Activated CD4-positive, alpha-beta T cell treated with anti-CD3 and anti-CD28 coated beads, Interleukin-2, amount 10 ng/mL, durations not matched to agents 7 days and 5 days (primary cell): ENCODE results near the gene RABGAP1. TPM values are rescaled to one million over a fixed set of nuclear protein-coding genes. Genes with fewer than 3 reads are reported as not detected.

ENCODE experiments used
- CTCF ChIA-PET: fragments of 350-600 bp; sonication (Branson Sonifier 250); formaldehyde crosslinking; loops from one replicate; lab custom pipeline; 2021; ENCODE audit warnings: antibody characterized with exemption; lab: Charles Lee
- POLR2A ChIA-PET: fragments of 350-600 bp; sonication (Branson Sonifier 250); formaldehyde crosslinking; loops from one replicate; lab custom pipeline; 2021; ENCODE audit warnings: antibody characterized with exemption; lab: Charles Lee
- DNase-seq: peaks from one replicate; pipeline ENCODE4 v3.0.0-alpha.2; 2020
- H3K27ac Mint-ChIP-seq: one replicate; pipeline ENCODE4 v1.8.0; 2021; ENCODE audit warnings: mild to moderate bottlenecking, moderate library complexity, mixed read lengths
- H3K27me3 Mint-ChIP-seq: one replicate; pipeline ENCODE4 v1.8.0; 2021; ENCODE audit warnings: mixed read lengths
- H3K36me3 Mint-ChIP-seq: one replicate; pipeline ENCODE4 v1.8.0; 2021; ENCODE audit warnings: low read depth, mixed read lengths
- H3K4me1 Mint-ChIP-seq: one replicate; pipeline ENCODE4 v1.8.0; 2021; ENCODE audit warnings: mixed read lengths
- H3K4me3 Mint-ChIP-seq: one replicate; pipeline ENCODE4 v1.8.0; 2021; ENCODE audit warnings: mild to moderate bottlenecking, moderate library complexity, mixed read lengths
- H3K9me3 Mint-ChIP-seq: one replicate; pipeline ENCODE4 v1.8.0; 2021; ENCODE audit warnings: mixed read lengths
- total RNA-seq, 2 experiments: library from RNA; stranded (reverse); gene quantifications; one replicate each; pipeline ENCODE4 v1.2.3, GENCODE V29; 2021

The RABGAP1 gene
- total RNA-seq, 2 experiments from 2014 or later, result 28.4 to 32.9 TPM

DNA sequence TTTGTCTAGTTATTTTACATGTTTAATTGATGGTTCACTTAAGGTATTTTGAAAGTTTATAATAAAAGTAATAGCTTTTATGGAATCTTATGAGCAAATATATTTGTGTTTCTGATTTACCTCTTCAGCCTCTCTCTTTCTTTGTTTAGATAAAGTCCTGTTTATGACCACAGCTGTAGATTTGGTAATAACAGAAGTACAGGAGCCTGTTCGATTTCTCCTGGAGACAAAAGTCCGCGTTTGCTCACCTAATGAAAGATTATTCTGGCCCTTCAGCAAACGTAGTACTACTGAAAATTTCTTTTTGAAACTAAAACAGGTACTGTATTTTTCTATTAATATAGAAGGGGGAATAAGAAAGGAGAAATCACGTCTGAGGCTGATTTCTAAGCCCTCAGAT, 57.6 kb downstream of the RABGAP1 start:
- no peak overlapping the region for H3K4me3 Mint-ChIP-seq
- ChIA-PET CTCF (no interaction called here), POLR2A (interaction anchor here (0.6 kb wide), 2 partner anchors 9 to 12 kb away, joined by 3 to 4 read pairs; no protein-coding TSS in a partner anchor)
- no peaks in the 10 kb centered on the region for H3K27me3 Mint-ChIP-seq
- no peak overlapping the region for H3K27ac Mint-ChIP-seq
- no peaks in the 10 kb centered on the region for H3K9me3 Mint-ChIP-seq
- peaks cover 5% of the 10 kb centered on the region for H3K4me1 Mint-ChIP-seq
- DNase-seq, result no peak
- peaks cover 17% of the 10 kb centered on the region for H3K36me3 Mint-ChIP-seq

DNA sequence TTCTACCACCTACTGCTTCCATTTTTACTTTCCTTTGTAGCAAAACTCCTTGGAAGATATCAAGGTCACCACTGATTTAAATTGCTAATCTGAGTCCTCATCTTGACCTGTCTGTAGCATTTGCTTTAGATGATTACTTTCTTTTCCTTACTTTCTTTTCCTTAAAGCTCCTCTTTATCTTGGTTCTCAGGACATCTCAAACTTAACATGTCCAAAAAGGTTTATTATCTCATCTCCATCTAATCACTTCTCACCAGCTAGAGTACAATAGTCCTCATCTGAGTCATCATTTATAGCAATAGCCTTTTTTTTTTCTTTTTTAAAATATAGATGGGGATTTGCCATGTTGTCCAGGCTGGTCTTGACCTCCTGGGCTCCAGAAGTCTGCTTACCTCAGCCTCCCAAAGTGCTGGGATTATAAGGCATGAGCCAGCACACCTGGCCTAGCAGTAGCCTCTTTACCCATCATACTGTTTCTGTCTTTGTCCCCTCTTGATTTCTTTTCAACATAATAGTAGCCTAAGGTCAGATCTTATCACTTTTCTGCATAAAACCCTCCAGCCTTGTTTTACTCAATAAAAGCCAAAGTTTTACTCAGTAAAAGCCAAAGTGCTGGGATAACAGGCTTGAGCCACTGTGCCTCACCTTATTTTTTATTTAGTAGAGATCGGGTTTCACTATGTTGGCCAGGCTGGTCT, 59.7 kb downstream of the RABGAP1 start:
- H3K27me3 Mint-ChIP-seq, result no peaks in the 10 kb centered on the region
- DNase-seq, result no peak
- ChIA-PET POLR2A (no interaction called here), CTCF (interaction anchor here (1.0 kb wide), 1 partner anchor 9 kb away, joined by 4 read pairs; no protein-coding TSS in a partner anchor)
- peaks cover 5% of the 10 kb centered on the region for H3K4me1 Mint-ChIP-seq
- peaks cover 17% of the 10 kb centered on the region for H3K36me3 Mint-ChIP-seq
- no peak overlapping the region for H3K27ac Mint-ChIP-seq
- no peaks in the 10 kb centered on the region for H3K9me3 Mint-ChIP-seq
- H3K4me3 Mint-ChIP-seq, result no peak overlapping the region

DNA sequence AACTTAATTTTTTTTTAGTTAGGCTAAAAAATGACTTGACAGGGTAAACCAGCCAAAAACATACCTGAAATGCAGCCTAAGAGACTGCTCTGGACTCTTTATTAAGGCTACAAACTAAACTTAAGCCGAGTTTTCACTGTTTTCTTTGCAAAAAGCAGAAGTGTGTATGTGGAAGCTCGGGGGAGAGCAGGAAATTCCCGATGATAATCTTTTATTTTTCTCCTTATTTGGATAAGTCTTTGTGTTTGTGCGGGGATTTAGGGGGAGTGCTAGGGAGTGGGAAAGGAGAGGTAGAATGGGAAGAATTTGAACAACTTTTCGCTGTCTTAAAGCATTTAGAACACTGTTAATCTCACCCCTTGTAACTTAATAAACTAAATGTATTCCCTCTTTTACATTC, 61.9 kb downstream of the RABGAP1 start:
- Mint-ChIP-seq H3K4me3 (no peak overlapping the region), H3K9me3 (no peaks in the 10 kb centered on the region), H3K27ac (no peak overlapping the region), H3K36me3 (peaks cover 15% of the 10 kb centered on the region), H3K27me3 (no peaks in the 10 kb centered on the region), H3K4me1 (peaks cover 5% of the 10 kb centered on the region)
- ChIA-PET CTCF (no interaction called here), POLR2A (no interaction called here)
- no peak for DNase-seq

DNA sequence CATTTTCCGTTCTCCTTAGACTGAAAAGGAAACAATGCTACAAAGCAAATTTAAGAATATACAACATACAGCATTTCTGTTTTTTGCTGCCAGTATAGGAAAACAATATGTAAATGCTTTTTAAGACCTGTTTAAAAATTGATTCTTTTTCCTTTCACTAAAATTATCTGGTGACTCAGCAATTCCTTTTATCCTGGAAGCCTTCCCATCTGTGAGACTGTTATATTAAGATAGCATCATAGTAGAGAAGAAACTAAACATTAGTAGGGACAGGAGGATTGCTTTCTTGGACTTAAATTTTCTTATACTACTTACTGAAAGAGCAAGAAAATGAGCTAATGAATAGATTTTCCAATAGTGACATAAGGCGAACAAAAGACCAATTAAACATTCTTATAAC, 62.6 kb downstream of the RABGAP1 start:
- ChIA-PET POLR2A (no interaction called here), CTCF (interaction anchor here (0.6 kb wide), 1 partner anchor 461 kb away, joined by 3 read pairs; no protein-coding TSS in a partner anchor)
- H3K4me3 Mint-ChIP-seq, result no peak overlapping the region
- no peaks in the 10 kb centered on the region for H3K9me3 Mint-ChIP-seq
- H3K36me3 Mint-ChIP-seq, result peaks cover 14% of the 10 kb centered on the region
- no peak overlapping the region for H3K27ac Mint-ChIP-seq
- H3K27me3 Mint-ChIP-seq, result no peaks in the 10 kb centered on the region
- no peak for DNase-seq
- peaks cover 5% of the 10 kb centered on the region for H3K4me1 Mint-ChIP-seq

DNA sequence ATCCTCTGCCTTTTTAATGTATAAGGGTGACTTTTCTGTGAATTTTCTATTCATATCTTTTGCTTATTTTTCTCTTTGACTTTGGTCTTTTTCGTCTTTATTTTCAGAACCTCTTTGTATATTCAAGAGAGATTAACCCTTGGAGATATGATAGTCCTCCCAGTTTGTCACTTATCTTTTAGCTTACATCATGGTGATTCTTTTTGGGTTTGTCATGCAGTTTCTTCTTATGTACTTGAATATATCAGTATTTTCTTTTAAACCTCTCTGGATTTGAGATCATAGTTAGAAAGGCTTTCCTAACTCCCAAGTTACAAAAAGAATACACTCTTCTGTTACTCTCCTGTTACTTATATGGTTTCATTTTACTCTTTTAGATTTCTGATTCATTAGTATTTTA, 65.1 kb downstream of the RABGAP1 start:
- Mint-ChIP-seq H3K27me3 (no peaks in the 10 kb centered on the region), H3K4me3 (no peak overlapping the region), H3K4me1 (no peaks in the 10 kb centered on the region), H3K27ac (no peak overlapping the region), H3K9me3 (no peaks in the 10 kb centered on the region), H3K36me3 (peaks cover 9% of the 10 kb centered on the region)
- no peak for DNase-seq
- ChIA-PET CTCF (no interaction called here), POLR2A (no interaction called here)

DNA sequence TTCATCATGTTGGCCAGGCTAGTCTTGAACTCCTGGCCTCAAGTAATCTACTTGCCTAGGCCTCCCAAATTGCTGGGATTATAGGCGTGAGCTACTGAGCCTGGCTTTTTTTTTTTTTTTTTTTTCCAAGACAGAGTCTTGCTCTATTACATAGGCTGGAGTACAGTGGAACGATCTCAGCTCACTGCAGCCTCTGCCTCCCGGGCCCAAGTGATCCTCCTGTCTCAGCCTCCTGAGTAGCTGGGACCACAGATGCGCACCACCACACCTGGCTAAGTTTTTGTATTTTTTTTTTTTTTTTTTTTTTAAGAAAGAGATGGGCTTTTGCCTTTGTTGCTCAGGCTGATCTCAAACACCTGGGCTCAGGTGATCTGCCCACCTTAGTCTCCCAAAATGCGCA, 66.4 kb downstream of the RABGAP1 start:
- Mint-ChIP-seq H3K9me3 (no peaks in the 10 kb centered on the region), H3K27ac (no peak overlapping the region), H3K4me1 (no peaks in the 10 kb centered on the region), H3K36me3 (peaks cover 16% of the 10 kb centered on the region), H3K4me3 (no peak overlapping the region), H3K27me3 (no peaks in the 10 kb centered on the region)
- no peak for DNase-seq
- ChIA-PET CTCF (interaction anchor here (1.1 to 1.5 kb wide), 2 partner anchors 16 to 32 kb away, joined by 6 read pairs; no protein-coding TSS in a partner anchor), POLR2A (interaction anchor here (0.6 to 0.7 kb wide), 2 partner anchors 9 to 85 kb away, joined by 4 read pairs; no protein-coding TSS in a partner anchor)

DNA sequence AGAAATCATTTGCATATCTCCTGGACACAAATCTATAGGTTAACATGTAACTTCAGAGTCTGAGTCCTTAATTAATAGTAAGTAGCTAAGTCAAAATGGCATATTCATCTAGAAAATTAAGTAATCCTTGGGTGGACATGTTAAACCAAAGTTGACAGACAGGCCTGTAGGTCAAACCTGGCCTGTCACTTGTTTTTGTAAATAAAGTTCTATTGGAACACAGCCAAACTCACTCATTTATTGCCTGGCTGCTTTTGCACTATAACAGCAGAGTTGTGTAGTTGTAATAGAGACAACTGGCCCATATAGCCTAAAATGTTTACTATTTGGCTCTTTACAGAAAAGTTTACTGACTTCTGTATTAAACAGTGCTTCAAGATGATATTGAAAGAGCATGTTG, 68.1 kb downstream of the RABGAP1 start:
- ChIA-PET POLR2A (no interaction called here), CTCF (interaction anchor here (0.5 kb wide), 1 partner anchor 1986 kb away, joined by 3 read pairs; no protein-coding TSS in a partner anchor)
- Mint-ChIP-seq H3K36me3 (peaks cover 30% of the 10 kb centered on the region), H3K27me3 (no peaks in the 10 kb centered on the region), H3K4me3 (no peak overlapping the region), H3K27ac (no peak overlapping the region), H3K9me3 (peaks cover 4% of the 10 kb centered on the region), H3K4me1 (no peaks in the 10 kb centered on the region)
- DNase-seq, result no peak

DNA sequence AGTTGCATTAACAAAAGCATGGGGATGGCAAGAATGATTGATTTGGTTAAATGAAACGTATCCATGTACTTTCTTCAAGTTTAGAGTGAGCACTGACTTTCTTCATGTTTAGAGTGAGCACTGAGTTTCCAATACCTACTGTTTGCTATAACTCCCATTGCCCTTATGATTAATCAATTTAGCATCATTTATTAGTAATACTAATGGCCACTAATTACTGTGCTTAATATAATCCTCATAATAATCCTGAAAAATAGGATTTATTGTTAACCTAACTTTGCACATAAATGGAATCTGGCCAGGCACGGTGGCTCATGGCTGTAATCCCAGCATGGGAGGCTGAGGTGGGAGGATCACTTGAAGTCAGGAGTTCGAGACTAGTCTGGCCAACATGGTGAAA, 70.6 kb downstream of the RABGAP1 start:
- Mint-ChIP-seq H3K27me3 (no peaks in the 10 kb centered on the region), H3K4me3 (no peak overlapping the region), H3K4me1 (no peaks in the 10 kb centered on the region), H3K9me3 (peaks cover 9% of the 10 kb centered on the region), H3K27ac (no peak overlapping the region), H3K36me3 (peaks cover 51% of the 10 kb centered on the region)
- no peak for DNase-seq
- ChIA-PET CTCF (no interaction called here), POLR2A (no interaction called here)

DNA sequence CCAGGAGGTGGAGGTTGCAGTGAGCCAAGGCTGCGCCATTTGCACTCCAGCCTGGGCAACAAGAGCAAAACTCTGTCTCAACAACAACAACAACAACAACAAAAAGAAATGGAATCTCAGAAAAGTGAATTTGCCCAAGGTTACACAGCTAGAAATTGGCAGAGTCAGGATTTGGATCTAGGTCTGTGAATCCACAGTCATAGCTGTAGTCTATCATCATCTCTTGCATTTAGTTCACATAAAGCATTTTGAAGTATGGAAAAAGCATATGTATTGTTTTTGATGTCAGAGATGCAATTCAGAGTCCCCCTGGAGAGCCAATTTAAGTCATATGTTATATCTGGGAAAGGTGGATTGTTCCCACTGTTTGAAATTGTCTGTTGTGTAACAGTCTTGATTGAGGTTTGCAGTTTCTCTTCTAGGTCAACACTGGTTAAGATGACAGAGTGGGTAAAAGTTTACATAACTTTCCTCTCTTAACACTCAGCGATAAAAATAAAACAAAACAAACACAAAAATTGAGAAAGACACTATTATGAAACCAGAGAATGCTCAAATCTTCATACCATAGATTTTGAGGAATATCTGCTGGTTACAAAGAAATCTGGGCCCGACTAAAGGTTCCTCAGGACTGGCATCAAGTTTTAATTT, 71.2 kb downstream of the RABGAP1 start:
- Mint-ChIP-seq H3K27me3 (no peaks in the 10 kb centered on the region), H3K9me3 (peaks cover 9% of the 10 kb centered on the region), H3K4me3 (no peak overlapping the region), H3K36me3 (peaks cover 51% of the 10 kb centered on the region), H3K27ac (no peak overlapping the region), H3K4me1 (no peaks in the 10 kb centered on the region)
- POLR2A ChIA-PET, result no interaction called here
- DNase-seq, result no peak
- CTCF ChIA-PET, result no interaction called here

DNA sequence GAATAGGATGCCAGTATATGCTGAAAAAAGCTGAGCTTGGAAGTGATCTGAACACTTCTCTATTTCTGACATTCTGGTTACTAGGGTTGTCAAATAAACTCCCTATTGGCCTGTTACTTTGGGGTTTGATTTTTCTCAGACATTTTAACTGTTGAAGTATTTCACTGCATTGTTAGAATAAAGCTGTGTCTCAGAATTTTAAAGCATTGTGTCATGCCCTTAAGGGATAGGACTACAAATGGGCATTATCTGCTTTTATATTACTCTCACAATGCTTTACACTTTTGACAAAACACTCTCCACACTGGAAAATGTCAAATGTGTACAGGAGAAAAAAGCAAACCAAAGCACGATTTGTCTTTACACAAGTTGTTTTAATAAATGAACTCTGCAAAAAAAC, 75.8 kb downstream of the RABGAP1 start:
- ChIA-PET POLR2A (no interaction called here), CTCF (no interaction called here)
- Mint-ChIP-seq H3K4me1 (no peaks in the 10 kb centered on the region), H3K9me3 (peaks cover 9% of the 10 kb centered on the region), H3K36me3 (peaks cover 53% of the 10 kb centered on the region), H3K27ac (no peak overlapping the region), H3K4me3 (no peak overlapping the region), H3K27me3 (no peaks in the 10 kb centered on the region)
- DNase-seq, result no peak

DNA sequence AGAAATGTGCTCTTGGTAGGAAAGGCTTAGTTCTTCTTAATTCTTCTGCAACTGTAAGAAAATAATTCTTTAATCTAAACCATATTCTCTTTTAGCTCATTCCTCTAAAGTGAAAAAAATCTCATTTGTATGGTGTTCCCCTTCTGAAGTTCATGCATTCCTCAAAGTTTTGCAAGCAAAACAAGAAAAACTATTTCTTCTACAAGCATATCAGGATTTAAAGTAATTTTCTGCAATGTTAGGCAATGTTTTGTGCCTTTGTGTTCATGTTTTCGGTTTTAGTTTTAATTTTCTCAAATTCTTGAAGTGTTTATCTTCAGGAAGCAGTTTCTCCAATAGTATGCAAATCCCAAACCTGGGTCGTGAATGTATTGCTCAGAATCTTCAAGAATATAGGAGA, 80.0 kb downstream of the RABGAP1 start:
- Mint-ChIP-seq H3K9me3 (no peaks in the 10 kb centered on the region), H3K4me3 (no peak overlapping the region), H3K36me3 (peaks cover 28% of the 10 kb centered on the region), H3K27ac (no peak overlapping the region), H3K4me1 (no peaks in the 10 kb centered on the region), H3K27me3 (no peaks in the 10 kb centered on the region)
- ChIA-PET CTCF (interaction anchor here (0.7 kb wide), 1 partner anchor 306 kb away, joined by 5 read pairs; no protein-coding TSS in a partner anchor), POLR2A (no interaction called here)
- no peak for DNase-seq

DNA sequence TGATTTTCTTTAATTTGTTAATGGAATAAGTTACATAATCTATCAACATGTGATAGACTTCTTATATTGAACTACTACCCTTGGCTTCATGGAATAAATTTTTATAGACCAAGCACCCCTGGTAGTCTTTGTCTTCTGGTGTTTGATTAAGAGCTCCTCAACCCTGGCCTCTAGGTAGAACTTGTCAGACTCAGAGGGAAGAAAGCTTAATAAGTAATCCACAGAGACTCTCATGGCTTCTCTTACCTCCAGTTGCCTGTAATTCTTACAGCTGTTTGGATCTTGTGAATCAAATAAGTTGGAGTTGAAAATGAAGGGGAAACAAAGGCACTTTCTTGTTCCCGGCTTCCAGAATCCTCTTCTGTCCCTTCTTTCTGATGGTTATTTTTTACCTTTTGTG, 85.6 kb downstream of the RABGAP1 start:
- Mint-ChIP-seq H3K4me3 (no peak overlapping the region), H3K27ac (no peak overlapping the region), H3K4me1 (peaks cover 5% of the 10 kb centered on the region), H3K27me3 (no peaks in the 10 kb centered on the region), H3K36me3 (peaks cover 24% of the 10 kb centered on the region), H3K9me3 (no peaks in the 10 kb centered on the region)
- POLR2A ChIA-PET, result no interaction called here
- CTCF ChIA-PET, result interaction anchor here (0.6 to 1.7 kb wide), 2 partner anchors 9 to 124 kb away, joined by 3 to 5 read pairs; no protein-coding TSS in a partner anchor
- DNase-seq, result no peak

DNA sequence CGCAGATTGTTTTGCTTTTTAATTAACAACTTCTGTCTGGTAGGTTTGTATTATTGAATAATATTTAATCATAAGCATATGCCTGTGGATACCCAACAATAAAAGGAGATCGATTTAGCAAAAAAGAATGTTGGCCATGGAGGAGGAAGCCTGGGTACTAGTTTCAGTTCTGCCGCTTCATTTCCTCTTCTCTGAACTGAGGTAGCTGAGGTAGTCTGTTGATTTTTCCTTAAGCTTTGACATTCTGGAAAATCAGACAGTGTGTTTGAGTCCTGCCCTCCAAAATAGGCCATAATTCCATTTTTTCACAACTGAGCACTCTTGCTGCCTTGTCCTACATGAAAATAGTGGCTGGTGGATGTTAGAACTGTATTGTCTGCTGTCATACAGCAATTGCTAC, 86.7 kb downstream of the RABGAP1 start:
- no peak overlapping the region for H3K4me3 Mint-ChIP-seq
- CTCF ChIA-PET, result interaction anchor here (1.7 kb wide), 1 partner anchor 10 kb away, joined by 3 read pairs; no protein-coding TSS in a partner anchor
- POLR2A ChIA-PET, result no interaction called here
- peaks cover 5% of the 10 kb centered on the region for H3K4me1 Mint-ChIP-seq
- no peaks in the 10 kb centered on the region for H3K27me3 Mint-ChIP-seq
- H3K9me3 Mint-ChIP-seq, result no peaks in the 10 kb centered on the region
- no peak for DNase-seq
- no peak overlapping the region for H3K27ac Mint-ChIP-seq
- H3K36me3 Mint-ChIP-seq, result peaks cover 20% of the 10 kb centered on the region
